HL-60 (cell line): ENCODE measurements around the gene SLC22A2.

Experiments used
- POLR2AphosphoS5 ChIP-seq: IDR thresholded peaks from 2 replicates; pipeline ENCODE4 v1.6.1; 2012; ENCODE audit warnings: low read depth
- TF ChIP-seq, protein P1 (sequence below): IDR thresholded peaks from one replicate; pipeline ENCODE4 v1.5.1; 2011; ENCODE audit warnings: low read length, control low read depth, inconsistent platforms; ENCODE audit not compliant: insufficient read depth
- TF ChIP-seq, protein P2 (sequence below): IDR thresholded peaks from 2 replicates; pipeline ENCODE4 v1.6.1; 2012; ENCODE audit warnings: low read depth; ENCODE audit not compliant: insufficient replicate concordance

DNA sequence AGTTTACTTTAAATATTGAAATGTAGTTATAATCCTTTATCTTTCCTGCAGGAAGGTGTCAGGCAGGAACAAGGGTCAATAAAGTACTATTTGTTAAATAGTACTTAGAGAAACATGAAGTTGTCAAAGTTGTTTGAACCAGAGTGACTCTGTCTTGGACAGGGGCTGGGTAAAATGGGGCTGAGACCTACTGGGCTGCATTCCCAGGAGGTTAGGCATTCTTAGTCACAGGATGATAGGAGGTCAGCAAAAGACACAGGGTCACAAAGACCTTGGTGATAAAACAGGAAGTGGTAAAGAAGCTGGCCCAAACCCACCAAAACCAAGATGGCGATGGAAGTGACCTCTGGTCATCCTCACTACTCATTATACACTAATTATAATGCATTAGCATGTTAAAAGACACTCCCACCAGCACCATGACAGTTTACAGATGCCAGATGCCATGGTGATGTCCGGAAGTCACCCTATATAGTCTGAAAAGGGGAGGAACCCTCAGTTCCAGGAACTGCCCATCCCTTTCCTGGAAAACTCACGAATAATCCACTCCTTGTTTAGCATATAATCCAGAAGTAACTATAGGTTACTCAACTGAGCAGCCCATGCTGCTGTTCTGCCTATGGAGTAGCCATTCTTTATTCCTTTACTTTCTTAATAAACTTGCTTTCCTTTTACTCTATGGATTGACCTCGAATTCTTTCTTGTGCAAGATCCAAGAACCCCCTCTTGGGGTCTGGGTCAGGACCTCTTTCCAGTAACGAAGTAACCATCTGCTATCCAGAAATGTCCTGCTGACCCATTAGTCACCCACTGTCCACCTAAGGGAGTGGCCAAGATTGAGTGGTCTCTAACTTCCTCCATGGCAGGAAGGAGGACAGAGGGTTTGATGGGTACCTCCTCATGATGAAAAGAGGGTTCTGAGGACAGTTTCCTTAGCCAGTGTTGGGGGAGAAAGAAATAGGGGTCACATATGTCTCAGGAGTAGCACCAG lies 19.6 kb downstream of the SLC22A2 start:
- TF ChIP-seq, protein P1, sequence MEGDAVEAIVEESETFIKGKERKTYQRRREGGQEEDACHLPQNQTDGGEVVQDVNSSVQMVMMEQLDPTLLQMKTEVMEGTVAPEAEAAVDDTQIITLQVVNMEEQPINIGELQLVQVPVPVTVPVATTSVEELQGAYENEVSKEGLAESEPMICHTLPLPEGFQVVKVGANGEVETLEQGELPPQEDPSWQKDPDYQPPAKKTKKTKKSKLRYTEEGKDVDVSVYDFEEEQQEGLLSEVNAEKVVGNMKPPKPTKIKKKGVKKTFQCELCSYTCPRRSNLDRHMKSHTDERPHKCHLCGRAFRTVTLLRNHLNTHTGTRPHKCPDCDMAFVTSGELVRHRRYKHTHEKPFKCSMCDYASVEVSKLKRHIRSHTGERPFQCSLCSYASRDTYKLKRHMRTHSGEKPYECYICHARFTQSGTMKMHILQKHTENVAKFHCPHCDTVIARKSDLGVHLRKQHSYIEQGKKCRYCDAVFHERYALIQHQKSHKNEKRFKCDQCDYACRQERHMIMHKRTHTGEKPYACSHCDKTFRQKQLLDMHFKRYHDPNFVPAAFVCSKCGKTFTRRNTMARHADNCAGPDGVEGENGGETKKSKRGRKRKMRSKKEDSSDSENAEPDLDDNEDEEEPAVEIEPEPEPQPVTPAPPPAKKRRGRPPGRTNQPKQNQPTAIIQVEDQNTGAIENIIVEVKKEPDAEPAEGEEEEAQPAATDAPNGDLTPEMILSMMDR: no peak
- TF ChIP-seq POLR2AphosphoS5: no peak
- TF ChIP-seq, protein P2, sequence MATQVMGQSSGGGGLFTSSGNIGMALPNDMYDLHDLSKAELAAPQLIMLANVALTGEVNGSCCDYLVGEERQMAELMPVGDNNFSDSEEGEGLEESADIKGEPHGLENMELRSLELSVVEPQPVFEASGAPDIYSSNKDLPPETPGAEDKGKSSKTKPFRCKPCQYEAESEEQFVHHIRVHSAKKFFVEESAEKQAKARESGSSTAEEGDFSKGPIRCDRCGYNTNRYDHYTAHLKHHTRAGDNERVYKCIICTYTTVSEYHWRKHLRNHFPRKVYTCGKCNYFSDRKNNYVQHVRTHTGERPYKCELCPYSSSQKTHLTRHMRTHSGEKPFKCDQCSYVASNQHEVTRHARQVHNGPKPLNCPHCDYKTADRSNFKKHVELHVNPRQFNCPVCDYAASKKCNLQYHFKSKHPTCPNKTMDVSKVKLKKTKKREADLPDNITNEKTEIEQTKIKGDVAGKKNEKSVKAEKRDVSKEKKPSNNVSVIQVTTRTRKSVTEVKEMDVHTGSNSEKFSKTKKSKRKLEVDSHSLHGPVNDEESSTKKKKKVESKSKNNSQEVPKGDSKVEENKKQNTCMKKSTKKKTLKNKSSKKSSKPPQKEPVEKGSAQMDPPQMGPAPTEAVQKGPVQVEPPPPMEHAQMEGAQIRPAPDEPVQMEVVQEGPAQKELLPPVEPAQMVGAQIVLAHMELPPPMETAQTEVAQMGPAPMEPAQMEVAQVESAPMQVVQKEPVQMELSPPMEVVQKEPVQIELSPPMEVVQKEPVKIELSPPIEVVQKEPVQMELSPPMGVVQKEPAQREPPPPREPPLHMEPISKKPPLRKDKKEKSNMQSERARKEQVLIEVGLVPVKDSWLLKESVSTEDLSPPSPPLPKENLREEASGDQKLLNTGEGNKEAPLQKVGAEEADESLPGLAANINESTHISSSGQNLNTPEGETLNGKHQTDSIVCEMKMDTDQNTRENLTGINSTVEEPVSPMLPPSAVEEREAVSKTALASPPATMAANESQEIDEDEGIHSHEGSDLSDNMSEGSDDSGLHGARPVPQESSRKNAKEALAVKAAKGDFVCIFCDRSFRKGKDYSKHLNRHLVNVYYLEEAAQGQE: no peak
